K562 treated with DMSO at 1 percent for 24 hours (cell line): ENCODE results near the gene DDX5. TPM values are rescaled to one million over a fixed set of nuclear protein-coding genes. Genes with fewer than 3 reads are reported as not detected.

ENCODE experiments used
- total RNA-seq: library from RNA; unstranded; fragments of 300-600 nt; gene quantifications from 2 replicates; pipeline ENCODE4 v1.2.3, GENCODE V29; 2022; ENCODE audit warnings: low read depth; ENCODE audit not compliant: insufficient read depth

Gene DDX5
- total RNA-seq: 333 and 394 TPM in 2 replicates

DNA sequence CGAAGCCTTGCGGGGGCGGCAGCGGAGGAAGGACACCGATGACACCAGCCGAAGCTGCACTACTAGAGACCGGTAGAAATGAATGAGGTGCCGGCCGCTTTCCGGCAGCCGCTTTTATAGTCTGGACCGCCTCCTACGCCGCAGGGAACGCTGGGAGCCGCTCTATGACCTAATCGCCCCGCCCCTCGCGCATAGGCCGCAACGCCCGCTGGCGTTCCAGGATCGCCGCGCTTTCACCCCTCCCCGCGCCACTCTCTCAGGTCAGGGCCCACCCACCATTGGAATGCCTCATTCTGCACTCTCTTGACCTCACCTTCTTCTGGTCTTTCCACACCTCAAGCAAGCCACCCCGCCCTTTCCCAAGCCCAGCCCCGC lies at the start of gene DDX5:
TSS of gene DDX5 (minus strand) at position 89 of the 375 bp plus-strand sequence. CDS start 170 bp downstream, outside the sequence.

DNA sequence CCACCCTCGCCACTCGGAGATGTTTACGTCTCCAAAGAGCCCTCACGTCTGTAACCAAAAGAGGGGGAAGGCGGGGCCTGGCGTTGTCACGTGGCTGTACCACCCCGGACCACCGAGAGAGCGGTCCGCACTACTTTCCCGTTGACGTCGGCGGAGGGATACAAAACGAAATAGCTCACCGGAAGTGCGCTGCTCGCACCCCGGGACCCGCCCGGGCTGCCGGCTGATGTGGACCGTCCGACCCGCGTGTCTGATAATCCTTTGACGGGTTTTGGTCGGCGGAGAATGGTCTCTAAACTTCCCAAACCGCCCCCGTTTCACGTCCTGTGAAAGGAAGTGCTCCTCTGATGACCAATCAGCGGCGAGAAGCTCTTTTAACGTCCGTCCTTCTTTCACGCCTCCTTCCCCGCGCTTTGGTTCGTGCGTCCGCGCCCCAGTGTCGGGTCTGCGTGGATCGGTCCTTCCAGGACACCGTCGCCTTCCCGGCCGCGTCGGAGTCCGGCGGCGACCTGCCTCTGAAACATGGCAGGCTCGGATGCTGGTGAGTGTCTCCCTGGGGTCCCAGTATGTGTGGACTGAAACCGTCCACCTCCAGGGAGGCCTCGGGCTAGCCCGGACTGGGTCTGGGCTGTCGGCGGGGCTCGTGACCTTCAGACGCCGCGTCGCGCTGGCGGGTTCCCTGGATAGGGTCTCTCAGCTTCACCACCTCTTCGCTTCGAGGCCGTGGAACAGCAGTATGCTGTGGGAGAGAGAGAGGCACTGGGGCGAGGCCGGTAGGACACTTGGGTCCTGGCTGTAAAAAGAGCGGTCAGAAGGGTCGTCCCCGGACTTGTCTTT lies 705 bp upstream of the DDX5 start, which contains the start of gene CEP95:
TSS of gene CEP95 (plus strand) at position 402 of the 837 bp plus-strand sequence. CDS start at position 523, 121 bp downstream.

DNA sequence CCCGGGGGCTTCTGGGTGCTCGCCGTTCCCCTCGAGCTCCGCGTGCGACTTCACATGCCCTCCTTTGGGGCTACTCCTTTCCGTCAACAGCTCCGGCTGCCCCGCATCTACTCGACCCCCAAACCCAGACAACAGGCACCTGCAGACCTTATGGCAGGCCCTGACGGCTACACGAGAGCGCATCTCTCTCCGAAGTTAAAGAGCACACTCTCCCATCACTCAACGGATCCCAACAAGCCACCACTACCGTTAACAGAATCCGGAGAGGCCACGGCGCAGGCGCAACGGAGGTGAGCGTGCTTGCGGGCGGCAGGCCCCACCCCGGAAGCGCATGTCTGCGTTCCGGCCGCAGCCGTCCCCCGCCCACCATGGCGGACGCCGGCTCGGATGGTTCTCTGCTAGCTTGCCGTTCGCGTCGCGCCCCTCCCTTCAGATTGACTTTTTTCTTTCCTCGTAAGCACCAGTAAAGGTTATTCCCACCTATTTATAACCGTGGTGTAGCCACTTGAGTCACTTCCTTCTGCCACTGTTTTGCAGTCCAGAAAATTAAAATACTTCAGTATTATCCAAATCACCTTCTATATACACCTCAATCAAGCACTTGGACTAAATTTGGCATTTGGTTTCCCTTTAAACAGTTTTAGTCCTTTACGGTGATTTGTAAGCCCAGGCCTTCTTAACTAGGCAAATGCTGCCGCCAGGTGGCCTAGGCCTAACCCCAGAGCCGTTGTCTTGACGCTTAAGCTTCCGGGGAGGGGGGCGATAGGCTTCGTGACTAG lies 9.1 kb downstream of the DDX5 start, which contains the start of gene POLG2:
TSS of gene POLG2 (minus strand) at position 269 of the 779 bp plus-strand sequence. CDS start at position 183, 86 bp downstream.

DNA sequence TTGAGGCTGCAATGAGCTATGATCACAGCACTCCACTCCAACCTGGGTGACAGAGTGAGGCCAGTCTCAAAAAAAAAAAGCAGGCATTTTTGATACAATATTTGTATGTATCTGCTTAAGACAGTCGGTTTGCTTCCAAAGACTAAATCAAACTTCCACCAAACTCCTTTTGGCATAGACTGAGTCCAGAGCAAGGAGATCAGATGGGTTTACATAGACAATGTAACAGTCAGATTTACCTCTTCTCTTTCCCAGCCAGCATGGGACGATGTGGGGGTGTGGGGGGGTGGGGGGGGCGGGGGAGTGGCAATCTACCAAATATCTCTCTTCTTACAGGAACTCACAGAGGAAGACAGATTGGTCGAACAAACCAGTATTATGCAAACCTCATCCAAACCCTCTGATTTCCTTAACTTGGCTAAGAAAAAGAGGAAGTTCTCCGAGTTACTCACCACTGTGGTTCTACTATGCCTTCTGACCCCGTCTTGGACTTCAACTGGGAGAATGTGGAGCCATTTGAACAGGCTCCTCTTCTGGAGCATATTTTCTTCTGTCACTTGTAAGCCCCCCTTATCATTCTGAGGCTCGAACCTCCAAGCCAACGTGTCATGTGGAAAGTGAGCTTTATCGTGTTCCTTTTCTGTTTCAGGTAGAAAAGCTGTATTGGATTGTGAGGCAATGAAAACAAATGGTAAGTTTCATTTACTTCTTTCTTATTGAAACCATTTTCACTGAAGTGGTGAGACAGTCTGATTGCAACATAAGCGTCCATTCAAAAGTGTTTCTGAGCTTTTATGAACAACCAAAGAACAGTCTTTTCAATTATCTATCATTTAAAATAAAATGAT lies 57.2 kb downstream of the DDX5 start, which contains the start of gene MILR1:
TSS of gene MILR1 (plus strand) at position 451 of the 848 bp plus-strand sequence. CDS start at position 505, 54 bp downstream.

Other genes with a start within 250 kb of the DDX5 start
- gene TEX2, start 243.0 kb downstream of the DDX5 start, total RNA-seq: 11.1 and 12.3 TPM in 2 replicates
- gene PECAM1, start 115.4 kb downstream of the DDX5 start, total RNA-seq: 2.5 and 4.4 TPM in 2 replicates
- 33.6 and 33.7 TPM in 2 replicates for gene MILR1, start 57.2 kb downstream of the DDX5 start, total RNA-seq
- 14.4 and 21.2 TPM in 2 replicates for gene POLG2, start 9.2 kb downstream of the DDX5 start, total RNA-seq
- gene CEP95, start 688 bp upstream of the DDX5 start, total RNA-seq: 16.3 and 20.7 TPM in 2 replicates
- 9.0 and 10.4 TPM in 2 replicates for gene SMURF2, start 156.0 kb upstream of the DDX5 start, total RNA-seq